Natural killer cell (primary cell): ENCODE data around the gene IKZF4. TPM values are rescaled to one million over a fixed set of nuclear protein-coding genes. Genes with fewer than 3 reads are reported as not detected.
A peak's percentile ranks its signal among the peaks of the same experiment; 100 is the strongest.

ENCODE experiments used
- ATAC-seq, 3 donors: fragments of 150-1000 bp in 2 of 3; fragments of 200-7000 bp in 1 of 3; cut with Tn5 transposase; 1 replicate in 1 of 3; 2 replicates in 2 of 3; pipeline ENCODE4 v1.10.0; 2021; ENCODE audit warnings: mild to moderate bottlenecking in 2 of 3, moderate library complexity in 2 of 3
- DNase-seq, 2 donors: peaks; one replicate each; pipeline versions ENCODE4 v3.0.0 to v3.0.0-alpha.2; 2013 to 2021; ENCODE audit warnings: mixed read lengths in 1 of 2
- H3K27ac ChIP-seq: one replicate; pipeline ENCODE4 v1.5.1; 2013; ENCODE audit warnings: mild to moderate bottlenecking, low read length
- H3K27me3 ChIP-seq: one replicate; pipeline ENCODE4 v1.6.1; 2013; ENCODE audit warnings: low read length; ENCODE audit not compliant: control insufficient read depth, insufficient read depth
- H3K36me3 ChIP-seq: one replicate; pipeline ENCODE4 v1.6.1; 2013; ENCODE audit warnings: low read length; ENCODE audit not compliant: control insufficient read depth, insufficient read depth
- H3K4me1 ChIP-seq: one replicate; pipeline ENCODE4 v1.6.1; 2013; ENCODE audit warnings: low read length; ENCODE audit not compliant: control insufficient read depth, insufficient read depth
- H3K4me3 ChIP-seq: one replicate; pipeline ENCODE4 v1.5.1; 2013; ENCODE audit warnings: low read length
- H3K9me3 ChIP-seq: one replicate; pipeline ENCODE4 v1.6.1; 2013; ENCODE audit warnings: low read length; ENCODE audit not compliant: control insufficient read depth, insufficient read depth
- H3K27ac Mint-ChIP-seq, 2 donors: one replicate each; pipeline ENCODE4 v1.8.0; 2022; ENCODE audit warnings: mild to moderate bottlenecking in 2 of 2, mixed read lengths in 2 of 2, moderate library complexity in 1 of 2
- H3K27me3 Mint-ChIP-seq, 2 donors: one replicate each; pipeline ENCODE4 v1.8.0; 2022; ENCODE audit warnings: low read depth in 2 of 2, mixed read lengths in 2 of 2
- H3K36me3 Mint-ChIP-seq: one replicate; pipeline ENCODE4 v1.8.0; 2022; ENCODE audit warnings: mixed read lengths
- H3K4me1 Mint-ChIP-seq, 2 donors: one replicate each; pipeline ENCODE4 v1.8.0; 2022; ENCODE audit warnings: mixed read lengths in 2 of 2
- H3K4me3 Mint-ChIP-seq: one replicate; pipeline ENCODE4 v1.8.0; 2022; ENCODE audit warnings: mild to moderate bottlenecking, moderate library complexity, mixed read lengths
- H3K9me3 Mint-ChIP-seq, 2 donors: one replicate each; pipeline ENCODE4 v1.8.0; 2022; ENCODE audit warnings: mixed read lengths in 2 of 2
- CTCF ChIP-seq: fragments of 200-600 bp; IDR thresholded peaks from one replicate; pipeline ENCODE4 v1.8.0; 2022; ENCODE audit warnings: antibody characterized with exemption
- whole genome bisulfite sequencing: methylation state at CpG from one replicate; pipeline ENCODE4 v1.1.7; 2013; ENCODE audit warnings: missing lambda C conversion rate; ENCODE audit not compliant: insufficient coverage; 5-methylcytosine and 5-hydroxymethylcytosine counted together
- intact Hi-C: fragments of 100-400 bp; cut with micrococcal nuclease; formaldehyde crosslinking; loops from one replicate; pipeline ENCODE4 v1.14.2; 2022
- total RNA-seq, 4 donors: library from RNA; stranded (reverse); fragments of 120-200 nt in 1 of 4; gene quantifications; one replicate each; pipeline versions ENCODE4 v1.2.3 to v1.2.4, GENCODE V29; 2013 to 2022

Gene IKZF4
- total RNA-seq: 1 to 10 TPM; 4.4 to 5.5 (median 5.5) TPM
- total RNA-seq (2013): 1.6 TPM

DNA sequence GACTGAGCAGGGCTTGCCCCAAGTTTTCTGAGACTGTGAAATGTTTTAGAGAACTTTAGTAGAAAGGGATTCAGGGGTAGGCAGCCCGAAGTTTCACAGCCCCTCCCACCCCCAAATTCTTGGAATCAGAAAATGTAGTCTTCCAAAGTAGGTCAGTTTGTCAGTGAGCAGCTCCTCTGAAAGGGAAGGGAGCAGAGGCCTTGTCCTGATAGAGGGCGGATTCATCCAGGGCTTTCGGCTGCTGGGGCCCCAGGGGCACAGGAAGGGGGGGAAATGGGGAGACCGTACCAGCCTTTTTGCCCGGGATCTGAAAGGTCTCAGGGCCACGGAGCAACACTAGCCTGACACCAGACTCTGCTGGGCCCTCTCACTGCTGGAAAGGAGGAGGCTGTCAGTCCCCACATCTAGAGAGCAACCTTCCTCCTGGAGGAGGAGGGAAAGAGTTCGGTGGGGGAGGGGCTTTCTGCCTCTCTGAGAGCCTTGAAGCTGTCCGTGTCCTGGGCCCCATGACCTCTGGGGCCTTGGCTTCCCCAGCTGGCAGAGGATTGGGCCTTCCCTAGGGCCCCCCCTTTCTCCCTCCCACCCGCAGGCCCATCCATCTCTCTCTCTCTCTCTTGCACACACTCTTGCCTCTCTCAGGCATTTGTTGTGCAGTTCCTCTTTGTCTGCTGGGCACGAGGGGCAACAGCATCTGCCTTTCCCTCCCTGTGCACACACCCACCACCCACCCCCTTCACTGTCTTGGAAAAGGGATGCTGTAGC lies at the start of gene IKZF4:
Gene IKZF4 (plus strand): TSS at position 621 of the 762 bp plus-strand sequence. CDS start 451 bp downstream, outside the sequence.
- no peak for TF ChIP-seq CTCF
- no peak within 1 kb of the TSS for H3K27ac ChIP-seq
- peaks cover 17% of the 10 kb centered on the region for H3K4me1 ChIP-seq
- 45% methylated on average over 9 of the region's 10 CpGs for WGBS
- intact Hi-C loops: no loop called here
- no peaks in the 10 kb centered on the region for H3K27me3 ChIP-seq
- DNase-seq (peak in 1 of 2 donors; percentile 28), ATAC-seq (peak in 1 of 3 donors; percentile 30)
- H3K36me3 Mint-ChIP-seq: no peaks in the 10 kb centered on the region
- H3K9me3 ChIP-seq: no peaks in the 10 kb centered on the region
- peak within 1 kb of the TSS; percentile 46 to 76 for H3K27ac Mint-ChIP-seq
- no peaks in the 10 kb centered on the region for H3K36me3 ChIP-seq
- peaks cover 9 to 16% of the 10 kb centered on the region in 2 donors for H3K4me1 Mint-ChIP-seq
- no peak within 1 kb of the TSS for H3K4me3 ChIP-seq
- no peaks in the 10 kb centered on the region for H3K9me3 Mint-ChIP-seq
- H3K27me3 Mint-ChIP-seq: no peaks in the 10 kb centered on the region
- H3K4me3 Mint-ChIP-seq: peak within 1 kb of the TSS; percentile 81

- ATAC-seq (no peak), DNase-seq (no peak)
- no peak overlapping the region for H3K27ac Mint-ChIP-seq
- Histone ChIP-seq H3K36me3 (no peaks in the 10 kb centered on the region), H3K9me3 (no peaks in the 10 kb centered on the region), H3K27ac (no peak overlapping the region), H3K4me3 (no peak overlapping the region), H3K4me1 (peaks cover 21% of the 10 kb centered on the region), H3K27me3 (no peaks in the 10 kb centered on the region)
- intact Hi-C loops: loop anchor here (2.0 to 5.0 kb wide), 2 partner anchors 45 to 250 kb away; partner anchors contain the start of genes NABP2, PYM1 and RNF41
- no peaks in the 10 kb centered on the region for H3K36me3 Mint-ChIP-seq
- H3K4me1 Mint-ChIP-seq: peaks cover 22 to 24% of the 10 kb centered on the region in 2 donors
- H3K27me3 Mint-ChIP-seq: no peaks in the 10 kb centered on the region
- H3K4me3 Mint-ChIP-seq: no peak overlapping the region
- TF ChIP-seq CTCF: no peak
- H3K9me3 Mint-ChIP-seq: no peaks in the 10 kb centered on the region
- WGBS: 81% methylated on average over 2 of the region's 3 CpGs
These were observed 48.8 kb upstream of the IKZF4 start for GRCh38 chr12:55972042-55972441.

DNA sequence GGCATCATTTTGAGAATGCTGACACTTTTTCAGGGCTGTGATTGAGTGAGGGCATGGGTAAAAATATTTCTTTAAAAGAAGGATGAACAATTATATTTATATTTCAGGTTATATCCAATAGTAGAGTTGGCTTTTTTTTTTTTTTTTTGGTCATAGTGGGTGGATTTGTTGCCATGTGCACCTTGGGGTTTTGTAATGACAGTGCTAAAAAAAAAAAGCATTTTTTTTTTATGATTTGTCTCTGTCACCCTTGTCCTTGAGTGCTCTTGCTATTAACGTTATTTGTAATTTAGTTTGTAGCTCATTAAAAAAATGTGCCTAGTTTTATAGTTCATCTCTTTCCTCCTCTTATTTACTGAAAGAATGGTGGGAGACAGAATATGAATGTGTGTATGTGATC lies 48.4 kb upstream of the IKZF4 start:
- H3K4me1 ChIP-seq: peaks cover 17% of the 10 kb centered on the region

More for the DNA sequence above, 48.4 kb upstream of the IKZF4 start:
- no peaks in the 10 kb centered on the region for H3K36me3 Mint-ChIP-seq
- no peak overlapping the region for H3K4me3 Mint-ChIP-seq
- no peaks in the 10 kb centered on the region for H3K27me3 Mint-ChIP-seq
- no peaks in the 10 kb centered on the region for H3K36me3 ChIP-seq
- H3K9me3 ChIP-seq: no peaks in the 10 kb centered on the region
- H3K27me3 ChIP-seq: no peaks in the 10 kb centered on the region
- peak overlapping the region; percentile 84 for H3K27ac ChIP-seq
- no peak for TF ChIP-seq CTCF
- DNase-seq (no peak), ATAC-seq (no peak)
- no peak overlapping the region for H3K27ac Mint-ChIP-seq
- no CpG with 5 or more reads among the region's 1 CpG for WGBS
- H3K4me1 Mint-ChIP-seq: peaks cover 22 to 23% of the 10 kb centered on the region in 2 donors
- intact Hi-C loops: loop anchor here (2.0 to 5.0 kb wide), 2 partner anchors 46 to 250 kb away; partner anchors contain the start of genes NABP2, PYM1 and RNF41
- no peaks in the 10 kb centered on the region for H3K9me3 Mint-ChIP-seq
- peak overlapping the region; percentile 73 for H3K4me3 ChIP-seq
